Lower lobe of right lung (tissue), 2 donors: ENCODE data around the gene TMEM272. TPM values are rescaled to one million over a fixed set of nuclear protein-coding genes. Genes with fewer than 3 reads are reported as not detected.

Source experiments
- ATAC-seq, 2 donors: fragments of 200-7000 bp; cut with Tn5 transposase; one replicate each; pipeline ENCODE4 v1.9.1; 2020 to 2022; ENCODE audit warnings: mild to moderate bottlenecking in 2 of 2, moderate library complexity in 2 of 2
- DNase-seq: peaks from one replicate; pipeline ENCODE4 v3.0.0-alpha.2; 2020
- H3K27ac ChIP-seq: fragments of 200-600 bp; one replicate; pipeline ENCODE4 v1.8.0; 2022
- H3K27me3 ChIP-seq: fragments of 200-600 bp; one replicate; pipeline ENCODE4 v1.8.0; 2022; ENCODE audit warnings: low read depth
- H3K36me3 ChIP-seq: fragments of 200-600 bp; one replicate; pipeline ENCODE4 v1.8.0; 2022; ENCODE audit warnings: mild to moderate bottlenecking
- H3K4me1 ChIP-seq: fragments of 200-600 bp; one replicate; pipeline ENCODE4 v1.8.0; 2022
- H3K4me3 ChIP-seq: fragments of 200-600 bp; one replicate; pipeline ENCODE4 v1.8.0; 2022; ENCODE audit warnings: mild to moderate bottlenecking
- H3K9me3 ChIP-seq: fragments of 200-600 bp; one replicate; pipeline ENCODE4 v1.8.0; 2022
- CTCF ChIP-seq: fragments of 200-600 bp; IDR thresholded peaks from one replicate; pipeline ENCODE4 v1.8.0; 2022; ENCODE audit warnings: antibody characterized with exemption, mild to moderate bottlenecking
- intact Hi-C: fragments of 100-400 bp; cut with DNase I; formaldehyde crosslinking; loops from one replicate; pipeline ENCODE4 v1.11.0; 2022
- total RNA-seq: library from RNA; stranded (reverse); fragmentation: NEBNext Ultra II Directional; extraction: Animal tissue kit (Norgen Biotek cat#: 25700); gene quantifications from one replicate; pipeline ENCODE4 v1.2.1, GENCODE V29; 2021
- donor health status: DM: no; HTN: yes; CAD: no; lungs with severe emphysema.

Gene TMEM272
- total RNA-seq, 1 donor from 2014 or later: 0.09 TPM

GRCh38 chr13:51811046-51811445 lies 33.9 kb downstream of the TMEM272 start:
- Histone ChIP-seq H3K27ac (no peak overlapping the region), H3K9me3 (no peaks in the 10 kb centered on the region), H3K27me3 (no peaks in the 10 kb centered on the region), H3K36me3 (no peaks in the 10 kb centered on the region), H3K4me1 (peaks cover 13% of the 10 kb centered on the region), H3K4me3 (no peak overlapping the region)
- intact Hi-C loops: no loop called here
- ATAC-seq (no peak), DNase-seq (no peak)
- TF ChIP-seq CTCF: no peak

- H3K27me3 ChIP-seq: no peaks in the 10 kb centered on the region
- no peaks in the 10 kb centered on the region for H3K36me3 ChIP-seq
- intact Hi-C loops: no loop called here
- no peak overlapping the region for H3K4me3 ChIP-seq
- no peaks in the 10 kb centered on the region for H3K9me3 ChIP-seq
- TF ChIP-seq CTCF: no peak
- H3K27ac ChIP-seq: no peak overlapping the region
- DNase-seq (no peak), ATAC-seq (no peak)
- H3K4me1 ChIP-seq: peaks cover 9% of the 10 kb centered on the region
Observed at GRCh38 chr13:51808811-51809210, 36.2 kb downstream of the TMEM272 start.

GRCh38 chr13:51807041-51807440 lies 37.9 kb downstream of the TMEM272 start:
- Histone ChIP-seq H3K27ac (no peak overlapping the region), H3K4me1 (peaks cover 22% of the 10 kb centered on the region), H3K9me3 (no peaks in the 10 kb centered on the region), H3K27me3 (no peaks in the 10 kb centered on the region), H3K36me3 (no peaks in the 10 kb centered on the region), H3K4me3 (no peak overlapping the region)
- DNase-seq (no peak), ATAC-seq (no peak)
- TF ChIP-seq CTCF: no peak
- intact Hi-C loops: no loop called here

- no peak for ATAC-seq
- no peak overlapping the region for H3K4me3 ChIP-seq
- DNase-seq: no peak
Observed at GRCh38 chr13:51806566-51806965, 38.4 kb downstream of the TMEM272 start.

GRCh38 chr13:51805925-51806324 lies 39.1 kb downstream of the TMEM272 start:
- Histone ChIP-seq H3K36me3 (no peaks in the 10 kb centered on the region), H3K27ac (no peak overlapping the region), H3K9me3 (no peaks in the 10 kb centered on the region), H3K4me3 (no peak overlapping the region), H3K4me1 (peaks cover 33% of the 10 kb centered on the region), H3K27me3 (no peaks in the 10 kb centered on the region)
- ATAC-seq (no peak), DNase-seq (no peak)
- no peak for TF ChIP-seq CTCF
- intact Hi-C loops: no loop called here

More at GRCh38 chr13:51806566-51806965, 38.4 kb downstream of the TMEM272 start:
- Histone ChIP-seq H3K4me1 (peaks cover 27% of the 10 kb centered on the region), H3K27ac (no peak overlapping the region), H3K36me3 (no peaks in the 10 kb centered on the region), H3K27me3 (no peaks in the 10 kb centered on the region), H3K9me3 (no peaks in the 10 kb centered on the region)
- TF ChIP-seq CTCF: no peak
- intact Hi-C loops: no loop called here

- H3K27ac ChIP-seq: peak overlapping the region; percentile 100
- H3K27me3 ChIP-seq: no peaks in the 10 kb centered on the region
- H3K9me3 ChIP-seq: no peaks in the 10 kb centered on the region
- DNase-seq (no peak), ATAC-seq (no peak)
- intact Hi-C loops: no loop called here
- H3K36me3 ChIP-seq: no peaks in the 10 kb centered on the region
- H3K4me1 ChIP-seq: peaks cover 33% of the 10 kb centered on the region
- TF ChIP-seq CTCF: no peak
- peak overlapping the region; percentile 67 for H3K4me3 ChIP-seq
Observed at GRCh38 chr13:51805313-51805712, 39.7 kb downstream of the TMEM272 start.
